GM19324 (cell line): ENCODE measurements around the gene MORC3.

Source experiments
- ATAC-seq: cut with Tn5 transposase; IDR thresholded peaks from one replicate; pipeline ENCODE4 v1.9.1; 2021; ENCODE audit warnings: mild to moderate bottlenecking, moderate library complexity; ENCODE audit not compliant: unreplicated experiment, low FRiP score

The MORC3 gene

GRCh38 chr21:36422279-36423098 is 102.5 kb downstream of the MORC3 start:
- ATAC-seq: no peak

- ATAC-seq: no peak
These were observed 103.9 kb downstream of the MORC3 start for GRCh38 chr21:36423771-36424433.

- no peak for ATAC-seq
These were observed 104.6 kb downstream of the MORC3 start for GRCh38 chr21:36424592-36424991.

GRCh38 chr21:36425286-36425685 is 105.3 kb downstream of the MORC3 start:
- no peak for ATAC-seq
